Spleen (tissue), 11 donors: ENCODE data around the gene THRSP. TPM values are rescaled to one million over a fixed set of nuclear protein-coding genes. Genes with fewer than 3 reads are reported as not detected.

Source experiments
- DNase-seq: peaks from one replicate; pipeline ENCODE4 v3.0.0-alpha.2; 2020
- H3K27ac ChIP-seq, 8 donors: fragments of 200-600 bp; sonication (generic) in 7 of 8; 1 replicate in 4 of 8; 2 replicates in 4 of 8; pipeline versions ENCODE4 v1.5.0 to v1.8.0; 2016 to 2021; ENCODE audit warnings: inconsistent platforms in 4 of 8, mild to moderate bottlenecking in 4 of 8, moderate library complexity in 1 of 8
- H3K27me3 ChIP-seq, 7 donors: fragments of 200-600 bp; sonication (generic) in 6 of 7; replicated peaks in 1 of 7; 1 replicate in 4 of 7; 2 replicates in 3 of 7; pipeline versions ENCODE4 v1.5.0 to v1.8.0; 2016 to 2021; ENCODE audit warnings: inconsistent platforms in 3 of 7, mild to moderate bottlenecking in 1 of 7
- H3K36me3 ChIP-seq, 6 donors: fragments of 200-600 bp; sonication (generic) in 5 of 6; 1 replicate in 4 of 6; 2 replicates in 2 of 6; pipeline versions ENCODE4 v1.5.0 to v1.8.0; 2016 to 2021; ENCODE audit warnings: inconsistent platforms in 2 of 6
- H3K4me1 ChIP-seq, 6 donors: fragments of 200-600 bp; sonication (generic) in 5 of 6; 1 replicate in 3 of 6; 2 replicates in 3 of 6; pipeline versions ENCODE4 v1.5.0 to v1.8.0; 2016 to 2021; ENCODE audit warnings: inconsistent platforms in 3 of 6
- H3K4me3 ChIP-seq, 8 donors: fragments of 200-600 bp; sonication (generic) in 7 of 8; 1 replicate in 4 of 8; 2 replicates in 4 of 8; pipeline versions ENCODE4 v1.5.0 to v1.8.0; 2016 to 2021; ENCODE audit warnings: inconsistent platforms in 4 of 8, mild to moderate bottlenecking in 4 of 8, moderate library complexity in 2 of 8
- H3K9me3 ChIP-seq, 8 donors: fragments of 200-600 bp; sonication (generic) in 7 of 8; 1 replicate in 4 of 8; 2 replicates in 4 of 8; pipeline versions ENCODE4 v1.5.0 to v1.8.0; 2016 to 2021; ENCODE audit warnings: inconsistent platforms in 4 of 8
- CTCF ChIP-seq, 11 experiments: fragments of 200-600 bp in 7 of 11; fragments of 450-650 bp in 4 of 11; sonication (generic) in 4 of 11; IDR thresholded peaks in 8 of 11; conservative IDR thresholded peaks in 3 of 11; 1 replicate in 7 of 11; 2 replicates in 4 of 11; pipeline versions ENCODE4 v1.4.0 to v1.8.0; 2016 to 2021; ENCODE audit warnings: antibody characterized with exemption in 11 of 11, inconsistent platforms in 4 of 11, mild to moderate bottlenecking in 1 of 11
- POLR2A ChIP-seq, 3 donors: fragments of 450-650 bp; IDR thresholded peaks; one replicate each; pipeline ENCODE4 v1.5.1; 2017; ENCODE audit warnings: antibody characterized with exemption in 3 of 3, mild to moderate bottlenecking in 1 of 3
- POLR2AphosphoS5 ChIP-seq, 3 donors: sonication (generic); formaldehyde crosslinking; IDR thresholded peaks; one replicate each; pipeline ENCODE4 v1.5.1; 2017; ENCODE audit warnings: antibody characterized with exemption in 3 of 3
- WGBS, 5 donors: extraction: QIAGEN DNeasy Blood & Tissue Kit in 3 of 5; methylation state at CpG; one replicate each; pipeline versions ENCODE4 v1.1.5 to v1.1.7; 2013 to 2018; 5-methylcytosine and 5-hydroxymethylcytosine counted together
- intact Hi-C: fragments of 100-400 bp; cut with DNase I; formaldehyde crosslinking; loops from one replicate; pipeline ENCODE4 v1.15.0; 2023; ENCODE audit warnings: low total_unique reads
- polyA plus RNA-seq, 3 donors: library from polyadenylated mRNA; stranded (reverse); fragments of 200-250 nt; gene quantifications; one replicate each; pipeline ENCODE4 v1.2.1, GENCODE V29; 2013
- total RNA-seq, 7 donors: library from RNA; depleted of rRNA in 3 of 7; stranded (reverse); fragments of >200 nt in 3 of 7; fragmentation: NEBNext Ultra II Directional in 4 of 7; extraction: Animal tissue kit (Norgen Biotek cat#: 25700) in 4 of 7; gene quantifications; one replicate each; pipeline versions ENCODE4 v1.1.0 to v1.2.1, GENCODE V29; 2016 to 2021
- donor health status: healthy with polysubstance abuse.
- donor health status: DM: no; HTN: no; CAD: no; lungs with moderate emphysema.
- donor health status: DM: no; HTN: no; CAD: no.
- donor health status: Bipolar disorder and iron deficiency.
- donor health status: healthy.
- donor health status: DM: no; HTN: no; CAD: no.
- donor health status: DM: yes; HTN: yes; CAD: no.

THRSP gene
- total and polyA plus RNA-seq, 10 donors, result 0.13 to 0.29 TPM; not detected in 8

- intact Hi-C loops, result no loop called here
- 87 to 93% (median 90%) methylated on average over 6 of the region's 6 CpGs for WGBS, 5 donors
- H3K9me3 ChIP-seq, result no peaks in the 10 kb centered on the region
- no peak for DNase-seq
- no peak overlapping the region for H3K27ac ChIP-seq
- H3K4me3 ChIP-seq, result no peak overlapping the region
- H3K36me3 ChIP-seq, result no peaks in the 10 kb centered on the region
- peaks cover 0 to 20% (median 8%) of the 10 kb centered on the region in 7 donors for H3K27me3 ChIP-seq
- TF ChIP-seq POLR2AphosphoS5 (IDR thresholded peaks at IDR 0.05), result no peak
- no peak for TF ChIP-seq CTCF (IDR thresholded peaks at IDR 0.05 in 8 of 11, conservative IDR thresholded peaks at IDR 0.05 in 3 of 11)
- no peak for TF ChIP-seq POLR2A (IDR thresholded peaks at IDR 0.05)
- peaks cover 0 to 8% (median 3%) of the 10 kb centered on the region in 6 donors for H3K4me1 ChIP-seq
These were observed 42.0 kb upstream of the THRSP start for GRCh38 chr11:78021611-78022010.

DNA sequence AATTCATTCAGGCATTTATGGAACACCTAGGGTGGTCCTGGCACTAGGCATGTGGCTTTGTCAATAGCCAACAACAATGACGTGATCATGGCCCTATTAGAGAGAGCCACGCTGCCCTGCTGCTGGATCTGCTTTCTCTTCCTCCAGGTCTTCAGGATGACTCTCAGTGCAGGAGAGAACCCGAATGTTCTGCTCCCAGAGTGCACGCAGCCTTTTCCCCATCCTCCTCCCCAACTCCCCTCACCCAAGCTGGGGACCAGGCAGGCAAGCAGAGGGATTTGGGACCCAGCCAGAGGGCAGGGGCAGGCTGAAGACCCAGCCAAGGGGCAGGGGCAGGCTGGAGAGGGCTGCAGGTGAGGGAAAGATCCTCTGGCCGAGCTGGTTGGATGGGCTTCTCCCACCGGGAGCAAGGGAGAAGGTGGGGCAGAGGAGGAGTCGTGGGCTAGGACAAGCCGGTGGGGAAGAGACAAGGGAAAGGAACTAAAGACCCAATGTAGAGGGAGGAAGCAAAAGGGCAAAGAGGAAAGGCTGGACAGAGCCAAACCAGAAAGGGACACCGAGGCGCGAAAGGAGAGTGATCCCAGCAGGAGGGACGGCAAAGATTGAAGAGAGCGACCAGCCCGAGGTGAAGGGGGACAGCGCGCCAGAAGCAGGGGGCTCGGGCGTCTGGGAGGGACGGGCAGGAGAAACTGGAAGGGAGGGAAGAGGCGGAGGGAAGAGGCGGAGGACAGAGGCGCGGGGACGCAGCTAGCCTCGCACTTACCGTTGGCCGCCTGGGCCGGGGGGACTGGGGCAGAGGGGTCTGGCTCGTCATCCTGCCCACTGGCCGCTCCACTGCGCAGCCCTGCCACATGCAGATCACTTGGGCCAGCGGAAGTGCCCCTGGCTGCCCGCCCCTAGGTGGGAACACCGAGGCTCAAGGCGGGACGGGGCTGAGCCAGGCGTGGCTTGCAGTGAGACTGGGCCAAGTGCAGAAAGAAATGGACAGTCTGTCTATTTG, 41.0 kb upstream of the THRSP start, which contains the start of gene KCTD14:
Gene KCTD14 (minus strand): TSS at position 880 of the 1,000 bp plus-strand sequence. CDS start 27 bp downstream, at position 853.
- Histone ChIP-seq H3K27ac (peak within 1 kb of the TSS in 1 of 8 donors; percentile 21), H3K36me3 (no peaks in the 10 kb centered on the region), H3K4me3 (peak within 1 kb of the TSS in 7 of 8 donors; percentile 2 to 60 (median 23)), H3K27me3 (peaks cover 0 to 20% (median 8%) of the 10 kb centered on the region in 7 donors), H3K9me3 (no peaks in the 10 kb centered on the region), H3K4me1 (peaks cover 0 to 8% (median 3%) of the 10 kb centered on the region in 6 donors)
- WGBS, 5 donors, result 21 to 34% (median 25%) methylated on average over 36 to 37 of the region's 37 CpGs
- no peak for TF ChIP-seq POLR2A (IDR thresholded peaks at IDR 0.05)
- TF ChIP-seq POLR2AphosphoS5 (IDR thresholded peaks at IDR 0.05), result peak in 2 of 3 donors; percentile 34 to 47
- DNase-seq, result no peak
- intact Hi-C loops, result no loop called here

DNA sequence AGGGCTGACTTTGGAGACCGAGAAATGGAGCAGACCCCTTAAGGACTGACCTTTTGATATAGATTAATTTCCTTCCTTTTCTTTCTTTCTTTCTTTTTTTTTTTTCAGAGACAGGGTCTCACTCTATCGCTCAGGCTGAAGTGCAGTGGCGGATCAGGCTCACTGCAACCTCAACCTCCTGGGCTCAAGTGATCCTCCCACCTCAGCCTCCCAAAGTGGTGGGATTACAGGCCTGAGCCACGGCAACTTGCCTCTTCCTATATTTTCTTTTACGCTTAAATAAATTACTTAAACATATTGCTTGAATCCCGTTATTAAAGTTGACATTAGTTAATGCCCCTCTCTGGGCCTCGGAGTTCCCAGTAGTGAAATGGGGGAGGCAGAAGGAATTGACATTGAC, 40.2 kb upstream of the THRSP start:
- H3K36me3 ChIP-seq, result no peaks in the 10 kb centered on the region
- WGBS, 5 donors, result 75 to 83% (median 78%) methylated on average over 7 of the region's 7 CpGs
- TF ChIP-seq POLR2A (IDR thresholded peaks at IDR 0.05) (no peak), CTCF (IDR thresholded peaks at IDR 0.05 in 8 of 11, conservative IDR thresholded peaks at IDR 0.05 in 3 of 11) (no peak), POLR2AphosphoS5 (IDR thresholded peaks at IDR 0.05) (no peak)
- peaks cover 0 to 20% (median 8%) of the 10 kb centered on the region in 7 donors for H3K27me3 ChIP-seq
- DNase-seq, result no peak
- no peaks in the 10 kb centered on the region for H3K9me3 ChIP-seq
- H3K27ac ChIP-seq, result no peak overlapping the region
- peaks cover 0 to 8% (median 3%) of the 10 kb centered on the region in 6 donors for H3K4me1 ChIP-seq
- intact Hi-C loops, result no loop called here
- H3K4me3 ChIP-seq, result peak overlapping the region in 4 of 8 donors; percentile 5 to 60 (median 32)

DNA sequence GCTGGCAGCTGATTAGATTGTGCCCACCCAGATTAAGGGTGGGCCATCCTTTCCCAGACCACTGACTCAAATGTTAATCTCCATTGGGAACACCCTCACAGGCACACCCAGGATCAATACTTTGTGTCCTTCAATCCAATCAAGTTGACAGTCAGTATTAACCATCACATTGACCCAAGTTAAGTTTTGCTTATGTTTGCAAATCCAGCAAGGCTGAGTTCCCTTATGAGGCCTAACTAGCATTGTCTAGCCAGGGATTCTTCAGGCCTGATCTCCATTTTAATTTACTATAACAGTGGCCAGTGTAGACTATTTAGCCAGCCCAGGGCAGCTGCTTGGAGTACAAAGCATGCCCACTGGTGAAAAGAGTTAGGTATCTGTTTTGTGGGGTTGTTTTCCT, 38.3 kb upstream of the THRSP start:
- no peaks in the 10 kb centered on the region for H3K9me3 ChIP-seq
- peaks cover 0 to 8% (median 3%) of the 10 kb centered on the region in 6 donors for H3K4me1 ChIP-seq
- DNase-seq, result no peak
- no peak overlapping the region for H3K4me3 ChIP-seq
- TF ChIP-seq POLR2A (IDR thresholded peaks at IDR 0.05) (no peak), POLR2AphosphoS5 (IDR thresholded peaks at IDR 0.05) (no peak), CTCF (IDR thresholded peaks at IDR 0.05 in 8 of 11, conservative IDR thresholded peaks at IDR 0.05 in 3 of 11) (no peak)
- H3K27ac ChIP-seq, result no peak overlapping the region
- peaks cover 0 to 20% (median 8%) of the 10 kb centered on the region in 7 donors for H3K27me3 ChIP-seq
- intact Hi-C loops, result no loop called here
- H3K36me3 ChIP-seq, result no peaks in the 10 kb centered on the region
